Lower leg skin (tissue), 4 donors: ENCODE data around the gene CLPTM1L. TPM values are rescaled to one million over a fixed set of nuclear protein-coding genes. Genes with fewer than 3 reads are reported as not detected.

ENCODE experiments used
- DNase-seq, 2 donors: peaks; one replicate each; pipeline ENCODE4 v3.0.0-alpha.2; 2019; ENCODE audit warnings: low spot score in 2 of 2
- H3K4me3 ChIP-seq: fragments of 200-600 bp; sonication (generic); 2 replicates; pipeline ENCODE4 v1.5.1; 2017; ENCODE audit warnings: mild to moderate bottlenecking, low read depth; ENCODE audit not compliant: poor library complexity, severe bottlenecking
- CTCF ChIP-seq, 3 donors: fragments of 450-650 bp; IDR thresholded peaks; one replicate each; pipeline ENCODE4 v1.5.1; 2016; ENCODE audit warnings: antibody characterized with exemption in 3 of 3, mild to moderate bottlenecking in 3 of 3, moderate library complexity in 2 of 3
- POLR2A ChIP-seq, 2 donors: fragments of 450-650 bp; IDR thresholded peaks; one replicate each; pipeline ENCODE4 v1.6.1; 2016 to 2017; ENCODE audit warnings: antibody characterized with exemption in 2 of 2, mild to moderate bottlenecking in 1 of 2, moderate library complexity in 1 of 2
- WGBS, 2 donors: methylation state at CpG; one replicate each; pipeline ENCODE4 v1.1.5; 2018; 5-methylcytosine and 5-hydroxymethylcytosine counted together
- intact Hi-C: fragments of 100-400 bp; cut with DNase I; formaldehyde crosslinking; loops from one replicate; pipeline ENCODE4 v1.15.0; 2023; ENCODE audit warnings: low total_unique reads
- total RNA-seq, 4 donors: library from RNA; depleted of rRNA; stranded (reverse); fragments of >200 nt; gene quantifications; one replicate each; pipeline ENCODE4 v1.1.0, GENCODE V29; 2016

The CLPTM1L gene
- total RNA-seq, 4 donors from 2014 or later: 82.8 to 123 (median 102) TPM

DNA sequence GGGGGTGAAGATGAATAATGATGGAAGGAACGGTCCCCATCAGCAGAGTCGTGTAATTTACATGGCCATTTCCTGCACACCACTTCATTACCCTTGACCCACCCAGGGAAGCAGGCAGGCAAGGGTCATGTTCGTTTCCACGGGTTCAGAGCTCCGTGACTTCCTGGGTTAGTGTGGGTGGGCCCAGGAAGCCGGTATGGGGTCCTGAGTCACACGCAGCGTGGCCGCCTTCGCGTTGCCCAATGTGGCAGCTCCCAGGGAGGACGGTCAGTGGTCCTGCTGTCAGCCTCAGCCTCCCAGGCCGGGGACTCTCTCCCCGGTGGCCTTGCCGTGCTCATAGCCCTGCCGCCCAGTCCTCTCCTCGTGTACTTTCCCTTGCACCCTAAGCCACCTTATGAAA lies 44.9 kb downstream of the CLPTM1L start:
- intact Hi-C loops: no loop called here
- no peak overlapping the region for H3K4me3 ChIP-seq
- 73 to 79% methylated on average over 16 to 17 of the region's 17 CpGs for WGBS, 2 donors
- DNase-seq: peak in 1 of 2 donors; percentile 66
- TF ChIP-seq CTCF (IDR thresholded peaks at IDR 0.05) (no peak), POLR2A (IDR thresholded peaks at IDR 0.05) (no peak)

GRCh38 chr5:1299511-1299850 lies 45.4 kb downstream of the CLPTM1L start:
- H3K4me3 ChIP-seq: no peak overlapping the region
- DNase-seq: peak in 1 of 2 donors; percentile 70
- TF ChIP-seq CTCF (IDR thresholded peaks at IDR 0.05) (no peak), POLR2A (IDR thresholded peaks at IDR 0.05) (no peak)
- intact Hi-C loops: no loop called here
- WGBS, 2 donors: 79 to 81% methylated on average over 9 of the region's 9 CpGs

DNA sequence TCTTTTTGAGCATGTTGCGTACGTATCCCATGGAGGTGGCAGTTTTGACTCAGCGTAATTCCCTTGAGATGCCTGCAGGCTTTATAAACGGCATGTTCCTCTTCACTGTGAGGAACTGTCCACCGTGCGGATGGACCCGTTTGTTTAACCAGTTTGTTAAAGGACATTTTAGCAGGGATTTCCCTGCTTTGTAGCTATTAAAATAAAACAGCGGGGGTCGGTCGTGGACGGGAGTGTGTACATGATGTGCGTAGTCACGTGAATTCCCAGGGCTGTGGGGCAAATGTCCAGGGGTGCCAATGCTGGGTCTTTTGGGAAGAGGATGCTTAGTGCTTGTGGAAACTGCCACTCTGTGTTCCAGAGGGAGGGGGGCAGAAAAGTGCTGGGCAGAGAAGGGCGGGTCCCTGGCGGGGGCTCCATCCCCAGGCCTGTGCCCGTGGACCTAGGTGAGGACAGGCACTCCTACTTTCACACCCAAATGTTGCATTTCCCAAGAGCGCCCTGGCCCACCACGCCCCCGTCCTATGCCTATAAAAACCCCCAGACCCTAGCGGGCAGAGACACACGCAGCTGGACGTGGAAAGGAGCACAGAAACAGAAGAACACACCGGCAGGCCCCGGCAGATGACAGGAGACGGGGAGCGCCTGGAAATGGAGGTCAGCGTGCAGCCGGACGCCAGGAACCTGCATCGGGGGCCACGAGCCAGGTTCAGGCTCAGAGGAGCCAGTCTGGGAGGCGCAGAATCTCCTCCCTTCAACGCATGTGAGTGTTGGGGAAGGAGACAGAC lies 46.0 kb downstream of the CLPTM1L start:
- H3K4me3 ChIP-seq: no peak overlapping the region
- intact Hi-C loops: no loop called here
- 79% methylated on average over 33 of the region's 33 CpGs for WGBS, 2 donors
- TF ChIP-seq CTCF (IDR thresholded peaks at IDR 0.05) (no peak), POLR2A (IDR thresholded peaks at IDR 0.05) (no peak)
- DNase-seq: peak in 1 of 2 donors; percentile 75

DNA sequence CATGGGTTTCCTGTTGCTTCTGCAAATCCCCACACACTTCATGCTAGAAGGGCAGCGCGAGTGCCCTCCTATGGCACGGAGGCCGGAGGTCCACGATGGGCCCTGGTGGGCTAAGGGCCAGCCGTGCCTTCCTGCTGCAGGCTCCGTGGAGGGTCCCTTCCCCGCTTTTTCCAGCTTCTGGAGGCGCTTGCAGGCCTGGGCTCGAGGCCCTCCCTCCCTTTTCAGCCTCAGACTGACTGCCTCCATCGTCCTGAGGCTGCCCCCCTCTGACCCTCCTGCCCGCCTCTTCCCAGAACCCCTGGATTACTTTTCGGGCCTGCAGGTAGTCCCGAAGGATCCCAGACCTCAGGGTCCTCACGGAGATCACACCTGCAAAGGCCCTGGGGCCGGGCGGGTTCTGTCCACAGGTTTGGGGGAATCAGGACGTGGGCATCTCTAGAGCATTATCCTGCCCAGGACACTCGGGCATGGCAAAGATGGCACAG lies 46.8 kb downstream of the CLPTM1L start:
- TF ChIP-seq CTCF (IDR thresholded peaks at IDR 0.05) (no peak), POLR2A (IDR thresholded peaks at IDR 0.05) (no peak)
- intact Hi-C loops: no loop called here
- WGBS, 2 donors: 88% methylated on average over 18 to 19 of the region's 19 CpGs
- no peak overlapping the region for H3K4me3 ChIP-seq
- peak in 1 of 2 donors; percentile 76 for DNase-seq

DNA sequence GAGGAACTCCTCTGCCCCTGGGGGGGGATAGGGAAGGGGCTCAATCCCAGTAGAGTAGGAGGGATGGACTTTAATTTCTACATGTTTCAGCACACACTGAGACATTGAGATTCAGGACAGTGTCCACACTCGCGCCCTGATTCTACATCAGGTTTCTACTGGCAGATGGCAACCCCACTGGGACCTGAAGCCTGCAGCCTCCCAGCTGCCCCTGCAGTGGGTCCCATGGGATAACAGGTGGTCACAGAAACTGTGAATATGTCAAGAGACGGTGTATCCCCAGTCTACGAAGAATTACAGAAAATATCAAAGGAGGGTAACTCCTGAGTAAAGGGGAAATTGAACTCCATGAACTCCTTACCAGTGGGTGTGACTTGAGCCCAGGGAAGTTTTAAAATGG lies 47.7 kb downstream of the CLPTM1L start:
- 95% methylated on average over 4 of the region's 4 CpGs for WGBS, 2 donors

More for the DNA sequence above, 47.7 kb downstream of the CLPTM1L start:
- TF ChIP-seq POLR2A (IDR thresholded peaks at IDR 0.05) (no peak), CTCF (IDR thresholded peaks at IDR 0.05) (no peak)
- H3K4me3 ChIP-seq: no peak overlapping the region
- DNase-seq: peak in 1 of 2 donors; percentile 61
- intact Hi-C loops: no loop called here
